ENCODE data around the gene CAPN3. TPM values are rescaled to one million over a fixed set of nuclear protein-coding genes. Genes with fewer than 3 reads are reported as not detected.

Gene CAPN3
- total RNA-seq: 1.8 and 1.9 TPM in 2 replicates

DNA sequence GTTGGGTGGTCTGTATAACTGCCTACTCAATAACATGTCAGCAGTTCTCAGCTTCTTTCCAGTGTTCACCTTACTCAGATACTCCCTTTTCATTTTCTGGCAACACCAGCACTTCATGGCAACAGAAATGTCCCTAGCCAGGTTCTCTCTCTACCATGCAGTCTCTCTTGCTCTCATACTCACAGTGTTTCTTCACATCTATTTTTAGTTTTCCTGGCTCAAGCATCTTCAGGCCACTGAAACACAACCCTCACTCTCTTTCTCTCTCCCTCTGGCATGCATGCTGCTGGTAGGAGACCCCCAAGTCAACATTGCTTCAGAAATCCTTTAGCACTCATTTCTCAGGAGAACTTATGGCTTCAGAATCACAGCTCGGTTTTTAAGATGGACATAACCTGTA, at the start of gene CAPN3:
Gene CAPN3 (plus strand): TSS at position 253 of the 400 bp plus-strand sequence. CDS start 305 bp downstream, outside the sequence.

Small RNA genes within 50 kb of the gene (small RNA-seq; reads per million reads assigned to genes)
- not detected for gene RNU6-188P

Other genes with a start within 250 kb of the CAPN3 start
- not detected in 2 replicates for gene PLA2G4F, start 202.9 kb upstream of the CAPN3 start, total RNA-seq
- 76.2 and 83.9 TPM in 2 replicates for gene VPS39, start 151.2 kb upstream of the CAPN3 start, total RNA-seq
- 31.0 and 37.0 TPM in 2 replicates for gene GANC, start 86.3 kb upstream of the CAPN3 start, total RNA-seq
- gene TMEM87A, start 86.1 kb upstream of the CAPN3 start, total RNA-seq: 81.8 and 91.7 TPM in 2 replicates
- gene ZNF106, start 131.6 kb downstream of the CAPN3 start, total RNA-seq: 100 and 110 TPM in 2 replicates
- 68.1 and 70.7 TPM in 2 replicates for gene SNAP23, start 136.1 kb downstream of the CAPN3 start, total RNA-seq
- gene LRRC57, start 189.3 kb downstream of the CAPN3 start, total RNA-seq: 16.8 and 18.7 TPM in 2 replicates
- gene HAUS2, start 189.3 kb downstream of the CAPN3 start, total RNA-seq: 33.3 and 37.2 TPM in 2 replicates
- gene STARD9, start 216.1 kb downstream of the CAPN3 start, total RNA-seq: 4.5 and 4.7 TPM in 2 replicates